DOHH2 (cell line): ENCODE data around the gene PYGB.

Experiments used
- H3F3A ChIP-seq: fragments of 200-600 bp; sonication (generic), shearing (Covaris generic); 2 replicates; pipeline ENCODE4 v1.6.0; 2016; ENCODE audit warnings: antibody characterized with exemption, mild to moderate bottlenecking; ENCODE audit not compliant: control insufficient read depth, insufficient read depth
- H3K27ac ChIP-seq: fragments of 200-600 bp; sonication (generic); 2 replicates; pipeline ENCODE4 v1.5.1; 2014; ENCODE audit warnings: low read depth, mild to moderate bottlenecking, low read length, moderate library complexity
- H3K27me3 ChIP-seq: fragments of 200-600 bp; sonication (generic); 2 replicates; pipeline ENCODE4 v1.6.1; 2014; ENCODE audit warnings: mild to moderate bottlenecking, low read length, mixed read lengths; ENCODE audit not compliant: control insufficient read depth
- H3K36me3 ChIP-seq: fragments of 200-600 bp; sonication (generic); 2 replicates; pipeline ENCODE4 v1.6.1; 2014; ENCODE audit warnings: mild to moderate bottlenecking, low read length, moderate library complexity, mixed read lengths; ENCODE audit not compliant: control insufficient read depth
- H3K4me1 ChIP-seq: fragments of 200-600 bp; sonication (generic); 2 replicates; pipeline ENCODE4 v1.6.1; 2014; ENCODE audit warnings: mild to moderate bottlenecking, low read length, mixed read lengths; ENCODE audit not compliant: control insufficient read depth
- H3K4me2 ChIP-seq: fragments of 200-600 bp; sonication (generic); 2 replicates; pipeline ENCODE4 v1.6.0; 2014; ENCODE audit warnings: mild to moderate bottlenecking, low read length, moderate library complexity
- H3K4me3 ChIP-seq: fragments of 200-600 bp; sonication (generic); 2 replicates; pipeline ENCODE4 v1.5.1; 2014; ENCODE audit warnings: mild to moderate bottlenecking, low read length, mixed read lengths
- H3K79me2 ChIP-seq: fragments of 200-600 bp; sonication (generic); 2 replicates; pipeline ENCODE4 v1.6.1; 2014; ENCODE audit warnings: mild to moderate bottlenecking, low read length, mixed read lengths; ENCODE audit not compliant: control insufficient read depth
- H3K9me2 ChIP-seq: fragments of 200-600 bp; sonication (generic); replicated peaks from 2 replicates; pipeline ENCODE4 v1.6.1; 2014; ENCODE audit warnings: mild to moderate bottlenecking, low read length, mixed read lengths; ENCODE audit not compliant: control insufficient read depth
- H3K9me3 ChIP-seq: fragments of 200-600 bp; sonication (generic); 2 replicates; pipeline ENCODE4 v1.6.1; 2014; ENCODE audit warnings: antibody characterized with exemption, low read length, mixed read lengths; ENCODE audit not compliant: control insufficient read depth, insufficient read depth
- H4K20me1 ChIP-seq: fragments of 200-600 bp; sonication (generic); 2 replicates; pipeline ENCODE4 v1.6.0; 2014; ENCODE audit warnings: low read depth, mild to moderate bottlenecking, antibody characterized with exemption, low read length, moderate library complexity; ENCODE audit not compliant: control insufficient read depth, insufficient read depth
- EZH2phosphoT487 ChIP-seq: fragments of 200-600 bp; sonication (generic); IDR thresholded peaks from 2 replicates; pipeline ENCODE4 v1.6.1; 2017; ENCODE audit warnings: borderline replicate concordance, mild to moderate bottlenecking, antibody characterized with exemption, low read length, moderate library complexity, mixed read lengths
- TF ChIP-seq, protein P1 (sequence below): fragments of 200-600 bp; sonication (generic); IDR thresholded peaks from one replicate; pipeline ENCODE4 v1.5.1; 2014; ENCODE audit warnings: antibody characterized with exemption, mild to moderate bottlenecking, low read depth, low read length; ENCODE audit not compliant: poor library complexity, severe bottlenecking

The PYGB gene

DNA sequence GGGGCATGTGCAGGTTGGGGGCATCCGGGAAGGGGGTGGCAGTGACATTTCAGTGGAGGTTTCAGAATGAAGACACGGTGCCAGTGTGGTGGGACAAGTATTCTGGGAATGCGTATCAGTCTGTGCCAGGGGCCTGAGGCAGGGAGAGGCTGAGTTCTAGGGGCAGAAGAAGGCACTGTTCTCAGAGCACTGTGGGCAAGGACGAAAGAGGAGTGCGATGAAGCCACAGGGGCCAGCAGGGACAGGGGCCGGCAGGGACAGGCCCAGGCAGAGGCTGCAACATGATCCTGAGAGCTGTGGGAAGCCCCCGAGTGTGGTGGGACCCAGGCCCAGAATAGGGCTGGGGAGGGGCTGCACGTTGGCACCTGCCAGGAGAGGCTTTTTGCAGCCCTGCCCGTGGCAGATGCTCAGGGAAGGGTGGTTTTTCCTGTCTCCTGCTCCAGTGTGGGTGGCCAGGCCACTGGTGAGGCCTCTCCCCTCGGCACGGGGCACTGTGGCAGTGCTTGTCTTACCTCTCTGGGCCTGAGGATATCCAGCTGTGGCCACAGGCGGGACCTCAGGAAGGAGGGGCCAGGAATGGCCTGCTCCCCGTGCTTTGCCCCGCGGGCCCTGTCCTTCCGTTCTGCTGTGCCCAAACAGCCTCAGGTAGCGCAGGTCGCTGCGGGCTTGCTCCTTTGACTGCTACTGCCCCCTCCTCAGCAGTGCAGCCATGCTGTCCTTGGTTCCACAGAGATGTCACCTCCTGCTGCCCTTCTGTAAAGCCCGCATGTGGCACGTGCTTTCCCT is 42.4 kb upstream of the PYGB start:
- H3K9me2 ChIP-seq = no peaks in the 10 kb centered on the region
- no peak for TF ChIP-seq EZH2phosphoT487
- TF ChIP-seq, protein P1, sequence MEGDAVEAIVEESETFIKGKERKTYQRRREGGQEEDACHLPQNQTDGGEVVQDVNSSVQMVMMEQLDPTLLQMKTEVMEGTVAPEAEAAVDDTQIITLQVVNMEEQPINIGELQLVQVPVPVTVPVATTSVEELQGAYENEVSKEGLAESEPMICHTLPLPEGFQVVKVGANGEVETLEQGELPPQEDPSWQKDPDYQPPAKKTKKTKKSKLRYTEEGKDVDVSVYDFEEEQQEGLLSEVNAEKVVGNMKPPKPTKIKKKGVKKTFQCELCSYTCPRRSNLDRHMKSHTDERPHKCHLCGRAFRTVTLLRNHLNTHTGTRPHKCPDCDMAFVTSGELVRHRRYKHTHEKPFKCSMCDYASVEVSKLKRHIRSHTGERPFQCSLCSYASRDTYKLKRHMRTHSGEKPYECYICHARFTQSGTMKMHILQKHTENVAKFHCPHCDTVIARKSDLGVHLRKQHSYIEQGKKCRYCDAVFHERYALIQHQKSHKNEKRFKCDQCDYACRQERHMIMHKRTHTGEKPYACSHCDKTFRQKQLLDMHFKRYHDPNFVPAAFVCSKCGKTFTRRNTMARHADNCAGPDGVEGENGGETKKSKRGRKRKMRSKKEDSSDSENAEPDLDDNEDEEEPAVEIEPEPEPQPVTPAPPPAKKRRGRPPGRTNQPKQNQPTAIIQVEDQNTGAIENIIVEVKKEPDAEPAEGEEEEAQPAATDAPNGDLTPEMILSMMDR = no peak
- no peaks in the 10 kb centered on the region for H3K9me3 ChIP-seq
- peaks cover 37% of the 10 kb centered on the region for H3K79me2 ChIP-seq
- no peak overlapping the region for H3K27ac ChIP-seq
- H3K4me2 ChIP-seq = no peak overlapping the region
- H4K20me1 ChIP-seq = no peaks in the 10 kb centered on the region
- no peaks in the 10 kb centered on the region for H3F3A ChIP-seq
- no peak overlapping the region for H3K4me3 ChIP-seq
- peaks cover 7% of the 10 kb centered on the region for H3K4me1 ChIP-seq
- no peaks in the 10 kb centered on the region for H3K27me3 ChIP-seq
- H3K36me3 ChIP-seq = no peaks in the 10 kb centered on the region

DNA sequence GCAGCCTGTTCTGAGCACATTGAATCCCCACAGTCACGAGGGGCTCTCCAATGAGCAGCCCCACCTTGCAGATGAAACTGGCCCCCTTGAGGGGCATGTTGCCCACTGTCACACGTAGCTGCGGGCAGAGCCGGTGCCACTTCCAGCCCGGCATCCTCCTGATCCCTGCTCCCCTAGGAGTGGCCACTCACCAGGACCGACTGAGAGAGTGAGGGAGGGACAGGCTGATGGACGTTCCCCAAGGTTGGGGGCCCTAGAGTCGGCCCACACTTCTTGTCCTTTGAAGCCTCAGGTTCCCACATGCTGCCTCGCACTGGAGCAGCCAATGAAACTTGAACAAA is 41.9 kb upstream of the PYGB start:
- H3K9me2 ChIP-seq = no peaks in the 10 kb centered on the region
- no peaks in the 10 kb centered on the region for H3K36me3 ChIP-seq
- H3K9me3 ChIP-seq = no peaks in the 10 kb centered on the region
- H3K4me1 ChIP-seq = peaks cover 7% of the 10 kb centered on the region
- no peak for TF ChIP-seq EZH2phosphoT487
- TF ChIP-seq, protein P1 = no peak
- H3K27ac ChIP-seq = no peak overlapping the region
- H4K20me1 ChIP-seq = no peaks in the 10 kb centered on the region
- H3K4me3 ChIP-seq = no peak overlapping the region
- H3F3A ChIP-seq = no peaks in the 10 kb centered on the region
- H3K4me2 ChIP-seq = no peak overlapping the region
- peaks cover 33% of the 10 kb centered on the region for H3K79me2 ChIP-seq
- no peaks in the 10 kb centered on the region for H3K27me3 ChIP-seq

DNA sequence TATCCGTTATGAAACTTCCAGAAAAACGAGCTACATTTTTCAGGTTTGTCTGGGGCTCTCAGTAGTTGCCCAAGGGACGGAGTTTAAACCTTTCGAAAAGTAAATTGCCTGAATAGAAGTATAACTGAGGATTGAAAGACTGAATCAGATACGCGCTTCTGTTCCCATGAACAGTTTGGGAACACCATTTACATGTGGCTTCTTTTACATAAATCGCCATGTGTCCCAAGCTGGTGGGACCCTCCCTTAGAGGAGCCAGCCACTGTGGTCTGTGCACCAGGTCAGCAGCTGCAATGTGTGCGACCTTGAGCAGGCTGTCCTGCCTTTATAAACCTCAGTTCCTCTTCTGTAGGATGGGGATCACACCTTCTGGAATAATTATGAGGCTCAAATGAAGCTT is 41.3 kb upstream of the PYGB start:
- Histone ChIP-seq H3K79me2 (peaks cover 28% of the 10 kb centered on the region), H3F3A (no peaks in the 10 kb centered on the region), H3K36me3 (no peaks in the 10 kb centered on the region; the same call in 1 of the 2 replicates), H4K20me1 (no peaks in the 10 kb centered on the region), H3K9me3 (no peaks in the 10 kb centered on the region), H3K4me2 (no peak overlapping the region), H3K4me1 (peaks cover 7% of the 10 kb centered on the region), H3K9me2 (no peaks in the 10 kb centered on the region), H3K4me3 (no peak overlapping the region), H3K27me3 (no peaks in the 10 kb centered on the region), H3K27ac (no peak overlapping the region)
- TF ChIP-seq, protein P1 = no peak
- TF ChIP-seq EZH2phosphoT487 = no peak
